ENCODE measurements around the gene DYNC1H1.

DYNC1H1 gene

DNA sequence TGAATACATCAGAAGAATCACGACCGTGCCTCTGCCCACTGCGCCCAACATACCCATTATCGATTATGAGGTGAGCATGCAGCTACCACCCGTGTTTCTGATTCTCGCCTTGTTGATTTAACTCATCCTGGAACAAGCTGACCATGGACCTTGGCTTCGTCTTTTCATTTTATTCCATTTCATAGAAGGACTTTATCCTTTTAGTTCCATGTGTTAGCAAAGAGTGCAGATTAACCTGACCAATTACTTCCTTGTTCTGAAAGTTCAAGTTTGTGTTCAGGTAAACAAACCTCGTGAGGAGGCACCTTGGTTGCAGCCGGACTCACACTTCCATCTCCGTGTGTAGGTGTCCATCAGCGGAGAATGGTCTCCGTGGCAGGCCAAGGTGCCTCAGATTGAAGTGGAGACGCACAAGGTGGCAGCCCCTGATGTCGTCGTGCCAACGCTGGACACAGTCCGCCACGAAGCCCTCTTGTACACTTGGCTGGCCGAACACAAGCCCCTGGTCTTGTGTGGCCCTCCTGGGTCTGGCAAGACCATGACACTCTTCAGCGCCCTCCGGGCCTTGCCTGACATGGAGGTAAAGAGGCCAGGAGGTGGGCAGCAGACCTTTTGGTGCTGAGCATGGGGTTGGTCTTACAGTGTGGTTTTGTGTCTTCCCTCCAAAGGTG, 52.2 kb downstream of the DYNC1H1 start:
- DNase-seq (ENCODE audit: low read depth): no peak
- no peak for TF ChIP-seq CTCF (IDR thresholded peaks at IDR 0.05; ENCODE audit: insufficient read depth, low read depth, low read length, missing control alignments)
- H3K4me3 ChIP-seq (ENCODE audit: low read length): no peak overlapping the region

DNA sequence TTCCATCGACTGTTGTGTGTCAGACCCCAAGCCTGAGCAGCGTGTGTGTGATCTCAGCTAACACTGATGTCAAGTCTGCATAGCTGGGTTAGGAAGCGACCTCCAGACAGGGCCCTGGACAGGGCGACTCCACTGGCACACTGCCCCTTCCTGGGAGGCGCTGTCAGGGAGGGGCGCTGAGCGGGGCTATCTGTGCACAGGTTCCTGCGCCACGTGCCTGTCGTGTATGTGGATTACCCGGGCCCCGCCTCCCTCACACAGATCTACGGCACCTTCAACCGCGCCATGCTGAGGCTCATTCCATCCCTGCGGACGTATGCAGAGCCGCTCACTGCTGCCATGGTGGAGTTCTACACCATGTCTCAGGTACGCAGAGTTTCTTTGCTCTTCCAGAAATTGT, 53.9 kb downstream of the DYNC1H1 start:
- no peak overlapping the region for H3K4me3 ChIP-seq (ENCODE audit: low read length)
- no peak for DNase-seq (ENCODE audit: low read depth)
- TF ChIP-seq CTCF (IDR thresholded peaks at IDR 0.05; ENCODE audit: insufficient read depth, low read depth, low read length, missing control alignments): no peak

DNA sequence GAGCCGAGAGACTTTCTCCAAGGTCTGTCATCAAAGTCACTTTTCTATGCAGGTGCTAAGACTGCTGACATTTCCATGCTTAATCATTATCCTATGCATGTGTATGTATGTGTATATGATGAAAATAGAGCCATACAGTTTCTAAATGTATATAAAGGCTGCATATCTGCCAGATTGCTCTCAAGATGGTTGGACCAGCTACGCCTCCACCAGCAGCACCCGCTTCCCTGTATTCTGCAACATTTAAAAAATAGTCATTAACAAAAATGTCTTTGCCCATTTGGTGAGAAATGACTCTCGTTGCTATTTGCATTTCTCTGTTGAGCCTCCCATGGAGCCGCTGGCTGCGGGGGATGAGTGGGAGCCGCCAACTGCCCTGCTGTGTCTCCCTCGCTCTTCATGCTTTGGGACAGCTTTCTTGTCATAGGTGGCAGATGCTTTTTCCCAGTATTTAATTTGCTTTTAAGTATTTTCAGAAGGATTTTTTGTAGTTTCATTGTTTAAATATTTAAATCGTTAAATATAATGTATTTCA, 54.7 kb downstream of the DYNC1H1 start:
- DNase-seq (ENCODE audit: low read depth): no peak
- no peak overlapping the region for H3K4me3 ChIP-seq (ENCODE audit: low read length)
- TF ChIP-seq CTCF (IDR thresholded peaks at IDR 0.05; ENCODE audit: insufficient read depth, low read depth, low read length, missing control alignments): no peak

- no peak for TF ChIP-seq CTCF (IDR thresholded peaks at IDR 0.05; ENCODE audit: insufficient read depth, low read depth, low read length, missing control alignments)
- DNase-seq (ENCODE audit: low read depth): no peak
- H3K4me3 ChIP-seq (ENCODE audit: low read length): no peak overlapping the region
These were observed 55.9 kb downstream of the DYNC1H1 start for GRCh38 chr14:102020058-102020971.

GRCh38 chr14:102026934-102027333, 62.6 kb downstream of the DYNC1H1 start:
- TF ChIP-seq CTCF (IDR thresholded peaks at IDR 0.05; ENCODE audit: insufficient read depth, low read depth, low read length, missing control alignments): no peak
- H3K4me3 ChIP-seq (ENCODE audit: low read length): no peak overlapping the region
- peak; percentile 66 for DNase-seq (ENCODE audit: low read depth)

- no peak for DNase-seq (ENCODE audit: low read depth)
- TF ChIP-seq CTCF (IDR thresholded peaks at IDR 0.05; ENCODE audit: insufficient read depth, low read depth, low read length, missing control alignments): no peak
These were observed 63.6 kb downstream of the DYNC1H1 start for GRCh38 chr14:102027951-102028350.

More at GRCh38 chr14:102027951-102028350, 63.6 kb downstream of the DYNC1H1 start:
- no peak overlapping the region for H3K4me3 ChIP-seq (ENCODE audit: low read length)
